PC-9 (cell line): ENCODE measurements around the gene RYR2.

Source experiments
- EZH2 ChIP-seq: fragments of 200-600 bp; sonication (generic); IDR thresholded peaks from 2 replicates; pipeline ENCODE4 v1.8.0; 2017; ENCODE audit warnings: antibody characterized with exemption, low read depth
- TF ChIP-seq, protein P1 (sequence below): fragments of 200-600 bp; sonication (generic); conservative IDR thresholded peaks from 2 replicates; pipeline ENCODE4 v1.6.1; 2017; ENCODE audit warnings: mixed run types, antibody characterized with exemption, mild to moderate bottlenecking, moderate library complexity

DNA sequence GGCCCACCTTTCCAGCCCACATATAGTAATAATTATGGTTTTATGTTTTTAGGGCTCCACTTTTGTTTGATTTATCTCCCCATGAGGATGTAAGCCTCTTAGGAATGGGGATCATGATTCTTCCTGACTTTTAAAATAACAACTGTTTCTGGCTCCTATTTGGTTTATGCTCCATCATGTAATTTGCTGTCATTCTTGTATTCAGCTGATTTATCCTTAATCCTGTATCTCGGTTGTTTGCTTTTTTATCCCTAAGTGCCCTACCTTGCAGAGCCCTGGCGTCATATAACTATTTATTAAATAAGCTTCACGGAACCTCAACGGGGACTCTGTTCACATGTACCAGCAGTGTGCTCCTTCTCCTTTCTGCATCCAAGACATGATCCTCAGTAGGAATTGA lies 70.7 kb downstream of the RYR2 start:
- TF ChIP-seq, protein P1, sequence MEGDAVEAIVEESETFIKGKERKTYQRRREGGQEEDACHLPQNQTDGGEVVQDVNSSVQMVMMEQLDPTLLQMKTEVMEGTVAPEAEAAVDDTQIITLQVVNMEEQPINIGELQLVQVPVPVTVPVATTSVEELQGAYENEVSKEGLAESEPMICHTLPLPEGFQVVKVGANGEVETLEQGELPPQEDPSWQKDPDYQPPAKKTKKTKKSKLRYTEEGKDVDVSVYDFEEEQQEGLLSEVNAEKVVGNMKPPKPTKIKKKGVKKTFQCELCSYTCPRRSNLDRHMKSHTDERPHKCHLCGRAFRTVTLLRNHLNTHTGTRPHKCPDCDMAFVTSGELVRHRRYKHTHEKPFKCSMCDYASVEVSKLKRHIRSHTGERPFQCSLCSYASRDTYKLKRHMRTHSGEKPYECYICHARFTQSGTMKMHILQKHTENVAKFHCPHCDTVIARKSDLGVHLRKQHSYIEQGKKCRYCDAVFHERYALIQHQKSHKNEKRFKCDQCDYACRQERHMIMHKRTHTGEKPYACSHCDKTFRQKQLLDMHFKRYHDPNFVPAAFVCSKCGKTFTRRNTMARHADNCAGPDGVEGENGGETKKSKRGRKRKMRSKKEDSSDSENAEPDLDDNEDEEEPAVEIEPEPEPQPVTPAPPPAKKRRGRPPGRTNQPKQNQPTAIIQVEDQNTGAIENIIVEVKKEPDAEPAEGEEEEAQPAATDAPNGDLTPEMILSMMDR, result no peak
- TF ChIP-seq EZH2, result no peak
